Sciatic nerve (tissue), 2 donors: ENCODE data around the gene FGF12. TPM values are rescaled to one million over a fixed set of nuclear protein-coding genes. Genes with fewer than 3 reads are reported as not detected.

Experiments
- ATAC-seq: fragments of 200-7000 bp; cut with Tn5 transposase; one replicate; pipeline ENCODE4 v1.9.1; 2020; ENCODE audit warnings: mild to moderate bottlenecking, moderate library complexity
- DNase-seq: peaks from one replicate; pipeline ENCODE4 v3.0.0-alpha.2; 2020; ENCODE audit warnings: low spot score
- intact Hi-C: fragments of 100-400 bp; cut with DNase I; formaldehyde crosslinking; loops from one replicate; pipeline ENCODE4 v1.14.2; 2022
- total RNA-seq: library from RNA; stranded (reverse); fragmentation: NEBNext Ultra II Directional; extraction: Animal tissue kit (Norgen Biotek cat#: 25700); gene quantifications from one replicate; pipeline ENCODE4 v1.2.1, GENCODE V29; 2021
- donor health status: DM: no; HTN: no; CAD: no.
- donor health status: DM: no; HTN: no; CAD: no.

The FGF12 gene
- total RNA-seq, 1 donor from 2014 or later: 3.2 TPM

GRCh38 chr3:192313605-192314004 lies 413.7 kb downstream of the FGF12 start:
- DNase-seq (no peak), ATAC-seq (no peak)
- intact Hi-C loops: no loop called here

- intact Hi-C loops: no loop called here
- DNase-seq: no peak
These were observed 419.7 kb downstream of the FGF12 start for GRCh38 chr3:192307631-192308030.

GRCh38 chr3:192303235-192303634 lies 424.1 kb downstream of the FGF12 start:
- ATAC-seq (no peak), DNase-seq (no peak)
- intact Hi-C loops: no loop called here

More at GRCh38 chr3:192307631-192308030, 419.7 kb downstream of the FGF12 start:
- no peak for ATAC-seq

- intact Hi-C loops: no loop called here
- no peak for ATAC-seq
- no peak for DNase-seq
These were observed 424.6 kb downstream of the FGF12 start for GRCh38 chr3:192302721-192303120.

- DNase-seq (no peak), ATAC-seq (no peak)
- intact Hi-C loops: no loop called here
These were observed 427.4 kb downstream of the FGF12 start for GRCh38 chr3:192299921-192300320.

- ATAC-seq (no peak), DNase-seq (no peak)
- intact Hi-C loops: no loop called here
These were observed 430.5 kb downstream of the FGF12 start for GRCh38 chr3:192296845-192297244.

- ATAC-seq: no peak
- intact Hi-C loops: no loop called here
- no peak for DNase-seq
These were observed 442.8 kb downstream of the FGF12 start for GRCh38 chr3:192284443-192285072.

GRCh38 chr3:192281207-192281880 lies 446.0 kb downstream of the FGF12 start:
- ATAC-seq (no peak), DNase-seq (no peak)
- intact Hi-C loops: no loop called here

GRCh38 chr3:192279664-192280063 lies 447.7 kb downstream of the FGF12 start:
- intact Hi-C loops: no loop called here
- ATAC-seq: no peak
- no peak for DNase-seq

- intact Hi-C loops: no loop called here
- ATAC-seq (no peak), DNase-seq (no peak)
These were observed 449.9 kb downstream of the FGF12 start for GRCh38 chr3:192277477-192277876.

- intact Hi-C loops: no loop called here
These were observed 451.5 kb downstream of the FGF12 start for GRCh38 chr3:192275741-192276355.

GRCh38 chr3:192273697-192274010 lies 453.7 kb downstream of the FGF12 start:
- no peak for ATAC-seq
- DNase-seq: no peak
- intact Hi-C loops: no loop called here

More at GRCh38 chr3:192275741-192276355, 451.5 kb downstream of the FGF12 start:
- DNase-seq (no peak), ATAC-seq (no peak)

GRCh38 chr3:192273001-192273696 lies 454.2 kb downstream of the FGF12 start:
- ATAC-seq (no peak), DNase-seq (no peak)
- intact Hi-C loops: no loop called here

- DNase-seq (no peak), ATAC-seq (no peak)
- intact Hi-C loops: no loop called here
These were observed 465.3 kb downstream of the FGF12 start for GRCh38 chr3:192262001-192262400.

GRCh38 chr3:192261135-192261534 lies 466.2 kb downstream of the FGF12 start:
- ATAC-seq (no peak), DNase-seq (no peak)
- intact Hi-C loops: no loop called here

GRCh38 chr3:192260116-192261010 lies 467.0 kb downstream of the FGF12 start:
- DNase-seq (no peak), ATAC-seq (no peak)
- intact Hi-C loops: no loop called here

GRCh38 chr3:192259661-192260060 lies 467.7 kb downstream of the FGF12 start:
- DNase-seq: no peak
- intact Hi-C loops: no loop called here
- ATAC-seq: no peak

- no peak for DNase-seq
- intact Hi-C loops: no loop called here
- no peak for ATAC-seq
These were observed 468.6 kb downstream of the FGF12 start for GRCh38 chr3:192258721-192259120.

- intact Hi-C loops: no loop called here
- ATAC-seq (no peak), DNase-seq (no peak)
These were observed 471.5 kb downstream of the FGF12 start for GRCh38 chr3:192255839-192256238.
